HCT116 (cell line): Measurements from ENCODE around the gene CACNA1E. TPM values are rescaled to one million over a fixed set of nuclear protein-coding genes. Genes with fewer than 3 reads are reported as not detected.

Experiments
- ATAC-seq: fragments of 200-7000 bp; cut with Tn5 transposase; 2 replicates; pipeline ENCODE4 v1.9.1; 2020; ENCODE audit warnings: mild to moderate bottlenecking, moderate library complexity
- BruUV-seq: library from RNA; stranded (reverse); fragments of 400-500 nt; replicated peaks from 2 replicates; lab custom pipeline; 2021; lab: Mats Ljungman, UMichigan
- CTCF ChIA-PET: fragments of 300-600 bp; sonication (Branson Sonifier 250); formaldehyde crosslinking; loops from one replicate; lab custom pipeline; 2021; ENCODE audit warnings: antibody characterized with exemption; lab: Charles Lee
- POLR2A ChIA-PET: fragments of 300-600, 350-600 bp; sonication (Branson Sonifier 250); formaldehyde crosslinking; loops from one replicate; lab custom pipeline; 2021; ENCODE audit warnings: antibody characterized with exemption; lab: Charles Lee
- RAD21 ChIA-PET, 2 experiments: fragments of 300-600 bp; sonication (Branson Sonifier 250); formaldehyde crosslinking; loops; one replicate each; lab custom pipeline; 2023; ENCODE audit warnings: low total read pairs in 2 of 2; ENCODE audit not compliant: uncharacterized antibody in 2 of 2, unreplicated experiment in 2 of 2, low non-redundant PET in 1 of 2; lab: Charles Lee
- DNase-seq: peaks from one replicate; pipeline ENCODE4 v3.0.0-alpha.2; 2010; ENCODE audit warnings: low read depth, low spot score
- H2AFZ ChIP-seq: fragments of 200-600 bp; shearing (Covaris generic), sonication (generic); 2 replicates; pipeline ENCODE4 v1.6.1; 2017; ENCODE audit warnings: low read depth, mixed run types, mixed read lengths, antibody characterized with exemption, low read length; ENCODE audit not compliant: poor library complexity, severe bottlenecking
- H3K27ac ChIP-seq: 2 replicates; pipeline ENCODE4 v1.5.1; 2012; ENCODE audit warnings: low read depth, low read length
- H3K27me3 ChIP-seq: fragments of 200-600 bp; sonication (generic); 2 replicates; pipeline ENCODE4 v1.6.1; 2016; ENCODE audit warnings: mixed run types, low read length, mixed read lengths; ENCODE audit not compliant: insufficient read depth
- H3K36me3 ChIP-seq, 2 experiments: fragments of 200-500 bp in 1 of 2; fragments of 200-600 bp in 1 of 2; sonication (Bioruptor generic) in 1 of 2; sonication (generic) in 1 of 2; 2 replicates each; pipeline versions ENCODE4 v1.5.1 to v1.6.1; 2014 to 2016; ENCODE audit warnings: low read length in 2 of 2, inconsistent platforms in 1 of 2, mixed read lengths in 1 of 2, mixed run types in 1 of 2; ENCODE audit not compliant: insufficient read depth in 2 of 2, control insufficient read depth in 1 of 2
- H3K4me1 ChIP-seq, 2 experiments: fragments of 200-600 bp in 1 of 2; sonication (generic) in 1 of 2; 2 replicates each; pipeline versions ENCODE4 v1.5.1 to v1.6.1; 2012 to 2017; ENCODE audit warnings: low read length in 2 of 2, inconsistent platforms in 1 of 2, mild to moderate bottlenecking in 1 of 2, mixed read lengths in 1 of 2, mixed run types in 1 of 2, moderate library complexity in 1 of 2; ENCODE audit not compliant: insufficient read depth in 2 of 2, control insufficient read depth in 1 of 2
- H3K4me2 ChIP-seq: fragments of 200-600 bp; sonication (generic); 2 replicates; pipeline ENCODE4 v1.6.1; 2017; ENCODE audit warnings: mixed run types, low read length, mixed read lengths
- H3K4me3 ChIP-seq, 2 experiments: fragments of 200-600 bp in 1 of 2; sonication (generic) in 1 of 2; replicated peaks in 1 of 2; 2 replicates each; pipeline ENCODE4 v1.5.1; 2011 to 2016; ENCODE audit warnings: low read length in 2 of 2, control low read depth in 1 of 2, low read depth in 1 of 2, mild to moderate bottlenecking in 1 of 2, mixed read lengths in 1 of 2, mixed run types in 1 of 2
- H3K79me2 ChIP-seq: fragments of 200-600 bp; sonication (generic); 2 replicates; pipeline ENCODE4 v1.6.1; 2017; ENCODE audit warnings: mild to moderate bottlenecking, mixed run types, low read length, moderate library complexity, mixed read lengths; ENCODE audit not compliant: insufficient read depth
- H3K9ac ChIP-seq: fragments of 200-600 bp; sonication (generic); 2 replicates; pipeline ENCODE4 v1.6.1; 2016; ENCODE audit warnings: low read length, mixed read lengths
- H3K9me2 ChIP-seq: fragments of 200-600 bp; sonication (generic), shearing (Covaris generic); 2 replicates; pipeline ENCODE4 v1.6.1; 2017; ENCODE audit warnings: mixed run types, mild to moderate bottlenecking, moderate library complexity; ENCODE audit not compliant: insufficient read depth
- H3K9me3 ChIP-seq, 2 experiments: fragments of 200-500 bp in 1 of 2; fragments of 200-600 bp in 1 of 2; sonication (Bioruptor generic) in 1 of 2; sonication (generic) in 1 of 2; 2 replicates each; pipeline ENCODE4 v1.6.1; 2014 to 2017; ENCODE audit warnings: low read length in 2 of 2, mixed read lengths in 2 of 2, inconsistent platforms in 1 of 2, low read depth in 1 of 2, mild to moderate bottlenecking in 1 of 2, mixed run types in 1 of 2, moderate library complexity in 1 of 2; ENCODE audit not compliant: control insufficient read depth in 1 of 2, insufficient read depth in 1 of 2
- H4K20me1 ChIP-seq: fragments of 200-600 bp; sonication (generic), shearing (Covaris generic); 2 replicates; pipeline ENCODE4 v1.6.1; 2017; ENCODE audit warnings: mixed run types, mild to moderate bottlenecking, moderate library complexity; ENCODE audit not compliant: insufficient read depth
- CBX3 ChIP-seq: IDR thresholded peaks from 2 replicates; pipeline ENCODE4 v1.6.1; 2012; ENCODE audit warnings: low read depth
- CEBPB ChIP-seq: IDR thresholded peaks from 2 replicates; pipeline ENCODE4 v1.6.1; 2012; ENCODE audit warnings: low read depth
- EGR1 ChIP-seq: IDR thresholded peaks from 2 replicates; pipeline ENCODE4 v1.6.1; 2012; ENCODE audit warnings: low read depth
- ELF1 ChIP-seq: IDR thresholded peaks from 2 replicates; pipeline ENCODE4 v1.6.1; 2012; ENCODE audit warnings: low read depth, borderline replicate concordance
- EZH2 ChIP-seq: fragments of 200-600 bp; sonication (generic); IDR thresholded peaks from 2 replicates; pipeline ENCODE4 v1.6.1; 2017; ENCODE audit warnings: antibody characterized with exemption, mixed run types
- FOSL1 ChIP-seq: IDR thresholded peaks from 2 replicates; pipeline ENCODE4 v1.6.1; 2012; ENCODE audit warnings: low read depth
- JUND ChIP-seq: IDR thresholded peaks from 2 replicates; pipeline ENCODE4 v1.6.1; 2012
- POLR2A ChIP-seq: IDR thresholded peaks from 2 replicates; pipeline ENCODE4 v1.7.0; 2011; ENCODE audit warnings: borderline replicate concordance; ENCODE audit not compliant: insufficient read depth, insufficient read length; ENCODE audit errors: extremely low read depth
- RAD21 ChIP-seq: IDR thresholded peaks from 2 replicates; pipeline ENCODE4 v1.6.1; 2012; ENCODE audit warnings: low read depth, mild to moderate bottlenecking
- SIN3A ChIP-seq: IDR thresholded peaks from 2 replicates; pipeline ENCODE4 v1.6.1; 2012; ENCODE audit warnings: low read depth
- SP1 ChIP-seq: IDR thresholded peaks from 2 replicates; pipeline ENCODE4 v1.6.1; 2012; ENCODE audit warnings: low read depth
- SRF ChIP-seq: IDR thresholded peaks from 2 replicates; pipeline ENCODE4 v1.6.1; 2012; ENCODE audit warnings: low read depth
- TCF7L2 ChIP-seq: IDR thresholded peaks from 2 replicates; pipeline ENCODE4 v1.7.0; 2011; ENCODE audit warnings: borderline replicate concordance, inconsistent platforms; ENCODE audit not compliant: insufficient read depth, insufficient read length; ENCODE audit errors: extremely low read depth
- YY1 ChIP-seq: IDR thresholded peaks from 2 replicates; pipeline ENCODE4 v1.6.1; 2011; ENCODE audit warnings: low read length, low read depth, moderate library complexity, mild to moderate bottlenecking; ENCODE audit not compliant: insufficient replicate concordance; ENCODE audit errors: extremely low read depth
- ZFX ChIP-seq: fragments of 450-650 bp; IDR thresholded peaks from 2 replicates; pipeline ENCODE4 v1.6.1; 2017
- intact Hi-C: fragments of 100-400 bp; cut with micrococcal nuclease; formaldehyde crosslinking; loops from 2 replicates; pipeline ENCODE4 v1.10.0; 2022
- total RNA-seq: library from RNA; stranded (reverse); gene quantifications from one replicate; pipeline ENCODE4 v1.2.1, GENCODE V29; 2021; ENCODE audit not compliant: unreplicated experiment
- TF ChIP-seq, protein P1 (sequence below): IDR thresholded peaks from 2 replicates; pipeline ENCODE4 v1.6.1; 2012
- TF ChIP-seq, protein P2 (sequence below), 3 experiments: fragments of 200-600 bp in 1 of 3; sonication (generic) in 1 of 3; IDR thresholded peaks in 2 of 3; conservative IDR thresholded peaks in 1 of 3; 2 replicates each; pipeline ENCODE4 v1.5.1; 2012 to 2017; ENCODE audit warnings: low read depth in 2 of 3, low read length in 2 of 3, antibody characterized with exemption in 1 of 3, borderline replicate concordance in 1 of 3, control low read depth in 1 of 3, mild to moderate bottlenecking in 1 of 3, mixed read lengths in 1 of 3, mixed run types in 1 of 3, moderate library complexity in 1 of 3; ENCODE audit not compliant: insufficient read depth in 1 of 3
- TF ChIP-seq, protein P3 (sequence below): IDR thresholded peaks from 2 replicates; pipeline ENCODE4 v1.6.1; 2011; ENCODE audit warnings: mild to moderate bottlenecking, low read length, moderate library complexity; ENCODE audit not compliant: insufficient replicate concordance; ENCODE audit errors: extremely low read depth
- TF ChIP-seq, protein P4 (sequence below): IDR thresholded peaks from 2 replicates; pipeline ENCODE4 v1.6.1; 2012; ENCODE audit warnings: low read depth

Gene CACNA1E
- total RNA-seq, 1 experiment from 2014 or later, result 0.02 TPM

DNA sequence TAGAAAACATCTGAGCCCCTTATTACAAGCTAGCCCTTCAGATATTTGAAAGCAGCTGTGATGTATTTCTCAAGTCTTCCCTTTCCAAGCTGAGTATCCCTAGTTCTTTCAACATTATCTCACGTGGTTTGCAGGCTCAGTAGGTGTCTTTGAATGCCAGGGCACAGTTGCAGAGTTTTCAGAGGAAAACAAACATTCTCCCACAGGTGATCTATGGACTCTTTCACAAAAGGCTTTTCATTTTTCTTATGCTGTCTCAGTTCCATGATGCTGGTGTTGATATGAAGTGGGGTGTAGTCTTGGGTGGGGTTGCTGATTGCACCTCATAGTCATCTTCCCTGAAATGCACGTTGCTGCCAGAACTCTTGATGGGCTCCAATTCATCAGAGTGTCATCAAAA, 17.3 kb downstream of the CACNA1E start (continued):
- TF ChIP-seq, protein P1, sequence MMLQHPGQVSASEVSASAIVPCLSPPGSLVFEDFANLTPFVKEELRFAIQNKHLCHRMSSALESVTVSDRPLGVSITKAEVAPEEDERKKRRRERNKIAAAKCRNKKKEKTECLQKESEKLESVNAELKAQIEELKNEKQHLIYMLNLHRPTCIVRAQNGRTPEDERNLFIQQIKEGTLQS, result no peak

DNA sequence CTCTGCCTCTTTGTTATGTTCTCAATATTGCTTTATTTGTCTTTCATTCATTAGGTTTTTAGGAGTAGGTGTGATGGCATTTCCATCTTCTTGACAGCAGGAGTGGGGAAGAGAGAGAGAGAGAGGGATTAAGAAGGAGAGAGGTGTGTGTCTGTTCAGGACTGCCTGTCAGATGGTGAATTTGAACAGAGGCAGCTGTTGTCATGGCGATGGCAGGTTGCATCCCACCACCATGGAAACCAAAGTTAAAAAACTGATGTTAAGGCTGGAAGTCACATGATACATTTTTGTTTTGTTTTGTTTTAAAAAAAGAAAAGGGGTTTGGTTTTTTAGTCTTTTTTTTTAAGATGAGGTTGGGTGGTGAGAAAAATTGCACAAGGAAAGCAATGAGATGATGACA, 18.3 kb downstream of the CACNA1E start:
- BruUV-seq, result no TSS peak
- no peaks in the 10 kb centered on the region for H3K4me1 ChIP-seq
- H3K4me2 ChIP-seq, result no peak overlapping the region
- ATAC-seq (no peak), DNase-seq (no peak)
- H3K79me2 ChIP-seq, result no peaks in the 10 kb centered on the region
- H3K27ac ChIP-seq, result no peak overlapping the region
- no peaks in the 10 kb centered on the region for H3K9me3 ChIP-seq
- peaks cover 26% of the 10 kb centered on the region for H3K27me3 ChIP-seq
- H2AFZ ChIP-seq, result no peak overlapping the region
- H3K9ac ChIP-seq, result no peak overlapping the region
- ChIA-PET POLR2A (no interaction called here), CTCF (no interaction called here), RAD21 (no interaction called here)
- no peaks in the 10 kb centered on the region for H3K9me2 ChIP-seq
- intact Hi-C loops, result loop anchor here (10.0 kb wide), 1 partner anchor 307 kb away; no protein-coding TSS in a partner anchor
- TF ChIP-seq JUND (no peak), EGR1 (no peak), EZH2 (no peak), RAD21 (no peak), POLR2A (no peak), SIN3A (no peak), ZFX (no peak), SRF (no peak), CBX3 (no peak), CEBPB (no peak), YY1 (no peak), TCF7L2 (no peak), FOSL1 (no peak), ELF1 (no peak), SP1 (no peak)
- TF ChIP-seq, protein P2, sequence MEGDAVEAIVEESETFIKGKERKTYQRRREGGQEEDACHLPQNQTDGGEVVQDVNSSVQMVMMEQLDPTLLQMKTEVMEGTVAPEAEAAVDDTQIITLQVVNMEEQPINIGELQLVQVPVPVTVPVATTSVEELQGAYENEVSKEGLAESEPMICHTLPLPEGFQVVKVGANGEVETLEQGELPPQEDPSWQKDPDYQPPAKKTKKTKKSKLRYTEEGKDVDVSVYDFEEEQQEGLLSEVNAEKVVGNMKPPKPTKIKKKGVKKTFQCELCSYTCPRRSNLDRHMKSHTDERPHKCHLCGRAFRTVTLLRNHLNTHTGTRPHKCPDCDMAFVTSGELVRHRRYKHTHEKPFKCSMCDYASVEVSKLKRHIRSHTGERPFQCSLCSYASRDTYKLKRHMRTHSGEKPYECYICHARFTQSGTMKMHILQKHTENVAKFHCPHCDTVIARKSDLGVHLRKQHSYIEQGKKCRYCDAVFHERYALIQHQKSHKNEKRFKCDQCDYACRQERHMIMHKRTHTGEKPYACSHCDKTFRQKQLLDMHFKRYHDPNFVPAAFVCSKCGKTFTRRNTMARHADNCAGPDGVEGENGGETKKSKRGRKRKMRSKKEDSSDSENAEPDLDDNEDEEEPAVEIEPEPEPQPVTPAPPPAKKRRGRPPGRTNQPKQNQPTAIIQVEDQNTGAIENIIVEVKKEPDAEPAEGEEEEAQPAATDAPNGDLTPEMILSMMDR (IDR thresholded peaks at IDR 0.05 in 2 of 3, conservative IDR thresholded peaks at IDR 0.05 in 1 of 3; ENCODE audit: borderline replicate concordance in 1 of 3, insufficient read depth in 1 of 3, low read depth in 2 of 3, low read length in 2 of 3), result no peak
- TF ChIP-seq, protein P3, sequence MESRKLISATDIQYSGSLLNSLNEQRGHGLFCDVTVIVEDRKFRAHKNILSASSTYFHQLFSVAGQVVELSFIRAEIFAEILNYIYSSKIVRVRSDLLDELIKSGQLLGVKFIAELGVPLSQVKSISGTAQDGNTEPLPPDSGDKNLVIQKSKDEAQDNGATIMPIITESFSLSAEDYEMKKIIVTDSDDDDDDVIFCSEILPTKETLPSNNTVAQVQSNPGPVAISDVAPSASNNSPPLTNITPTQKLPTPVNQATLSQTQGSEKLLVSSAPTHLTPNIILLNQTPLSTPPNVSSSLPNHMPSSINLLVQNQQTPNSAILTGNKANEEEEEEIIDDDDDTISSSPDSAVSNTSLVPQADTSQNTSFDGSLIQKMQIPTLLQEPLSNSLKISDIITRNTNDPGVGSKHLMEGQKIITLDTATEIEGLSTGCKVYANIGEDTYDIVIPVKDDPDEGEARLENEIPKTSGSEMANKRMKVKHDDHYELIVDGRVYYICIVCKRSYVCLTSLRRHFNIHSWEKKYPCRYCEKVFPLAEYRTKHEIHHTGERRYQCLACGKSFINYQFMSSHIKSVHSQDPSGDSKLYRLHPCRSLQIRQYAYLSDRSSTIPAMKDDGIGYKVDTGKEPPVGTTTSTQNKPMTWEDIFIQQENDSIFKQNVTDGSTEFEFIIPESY, result no peak
- TF ChIP-seq, protein P1, result no peak
- TF ChIP-seq, protein P4, sequence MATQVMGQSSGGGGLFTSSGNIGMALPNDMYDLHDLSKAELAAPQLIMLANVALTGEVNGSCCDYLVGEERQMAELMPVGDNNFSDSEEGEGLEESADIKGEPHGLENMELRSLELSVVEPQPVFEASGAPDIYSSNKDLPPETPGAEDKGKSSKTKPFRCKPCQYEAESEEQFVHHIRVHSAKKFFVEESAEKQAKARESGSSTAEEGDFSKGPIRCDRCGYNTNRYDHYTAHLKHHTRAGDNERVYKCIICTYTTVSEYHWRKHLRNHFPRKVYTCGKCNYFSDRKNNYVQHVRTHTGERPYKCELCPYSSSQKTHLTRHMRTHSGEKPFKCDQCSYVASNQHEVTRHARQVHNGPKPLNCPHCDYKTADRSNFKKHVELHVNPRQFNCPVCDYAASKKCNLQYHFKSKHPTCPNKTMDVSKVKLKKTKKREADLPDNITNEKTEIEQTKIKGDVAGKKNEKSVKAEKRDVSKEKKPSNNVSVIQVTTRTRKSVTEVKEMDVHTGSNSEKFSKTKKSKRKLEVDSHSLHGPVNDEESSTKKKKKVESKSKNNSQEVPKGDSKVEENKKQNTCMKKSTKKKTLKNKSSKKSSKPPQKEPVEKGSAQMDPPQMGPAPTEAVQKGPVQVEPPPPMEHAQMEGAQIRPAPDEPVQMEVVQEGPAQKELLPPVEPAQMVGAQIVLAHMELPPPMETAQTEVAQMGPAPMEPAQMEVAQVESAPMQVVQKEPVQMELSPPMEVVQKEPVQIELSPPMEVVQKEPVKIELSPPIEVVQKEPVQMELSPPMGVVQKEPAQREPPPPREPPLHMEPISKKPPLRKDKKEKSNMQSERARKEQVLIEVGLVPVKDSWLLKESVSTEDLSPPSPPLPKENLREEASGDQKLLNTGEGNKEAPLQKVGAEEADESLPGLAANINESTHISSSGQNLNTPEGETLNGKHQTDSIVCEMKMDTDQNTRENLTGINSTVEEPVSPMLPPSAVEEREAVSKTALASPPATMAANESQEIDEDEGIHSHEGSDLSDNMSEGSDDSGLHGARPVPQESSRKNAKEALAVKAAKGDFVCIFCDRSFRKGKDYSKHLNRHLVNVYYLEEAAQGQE, result no peak
- no peaks in the 10 kb centered on the region for H4K20me1 ChIP-seq
- no peak overlapping the region for H3K4me3 ChIP-seq
- no peaks in the 10 kb centered on the region for H3K36me3 ChIP-seq
